Endothelial cell of umbilical vein (primary cell): ENCODE data around the gene RNLS. TPM values are rescaled to one million over a fixed set of nuclear protein-coding genes. Genes with fewer than 3 reads are reported as not detected.

Experiments
- BruUV-seq: library from RNA; stranded (reverse); fragments of 400-500 nt; replicated peaks from 2 replicates; lab custom pipeline; 2021; lab: Mats Ljungman, UMichigan
- CTCF ChIA-PET: fragments of 300-600, 350-600 bp; sonication (Branson Sonifier 250); formaldehyde crosslinking; loops from one replicate; lab custom pipeline; 2021; ENCODE audit warnings: antibody characterized with exemption, inconsistent platforms; lab: Charles Lee
- POLR2A ChIA-PET: fragments of 300-600, 350-600 bp; sonication (Branson Sonifier 250); formaldehyde crosslinking; loops from one replicate; lab custom pipeline; 2021; ENCODE audit warnings: antibody characterized with exemption, inconsistent platforms; lab: Charles Lee
- DNase-seq: peaks from one replicate; pipeline ENCODE4 v3.0.0-alpha.2; 2011; ENCODE audit warnings: low read depth, low spot score
- FAIRE-seq: peaks from 2 replicates; lab custom pipeline; 2011; peaks lifted over from hg19 to GRCh38; lab: Jason Lieb, UNC
- H2AFZ ChIP-seq: 2 replicates; pipeline ENCODE4 v1.6.0; 2012; ENCODE audit warnings: low read depth, low read length, control low read depth, inconsistent platforms
- H3K27ac ChIP-seq: 2 replicates; pipeline ENCODE4 v1.5.1; 2011; ENCODE audit warnings: low read depth, mild to moderate bottlenecking, control low read depth, low read length, moderate library complexity; ENCODE audit not compliant: insufficient read depth
- H3K27me3 ChIP-seq, 2 experiments: 2 replicates each; pipeline versions ENCODE4 v1.6.0 to v1.6.1; 2011; ENCODE audit warnings: low read length in 2 of 2, mixed read lengths in 1 of 2; ENCODE audit not compliant: control insufficient read depth in 2 of 2, insufficient read depth in 2 of 2
- H3K36me3 ChIP-seq, 2 experiments: 2 replicates in 1 of 2; 3 replicates in 1 of 2; pipeline ENCODE4 v1.5.1; 2011; ENCODE audit warnings: low read length in 2 of 2, mild to moderate bottlenecking in 1 of 2, moderate library complexity in 1 of 2; ENCODE audit not compliant: control insufficient read depth in 2 of 2, insufficient read depth in 2 of 2; ENCODE audit errors: extremely low read depth in 1 of 2
- H3K4me1 ChIP-seq: 3 replicates; pipeline ENCODE4 v1.5.1; 2011; ENCODE audit warnings: mild to moderate bottlenecking, low read length; ENCODE audit not compliant: control insufficient read depth, insufficient read depth; ENCODE audit errors: extremely low read depth
- H3K4me2 ChIP-seq: 2 replicates; pipeline ENCODE4 v1.6.1; 2011; ENCODE audit warnings: low read length, control low read depth, mixed read lengths; ENCODE audit not compliant: insufficient read depth
- H3K4me3 ChIP-seq, 3 experiments: fragments of 200-600 bp in 1 of 3; sonication (generic), shearing (Covaris generic) in 1 of 3; replicated peaks in 1 of 3; 2 replicates each; pipeline ENCODE4 v1.5.1; 2011 to 2016; ENCODE audit warnings: control low read depth in 3 of 3, low read length in 3 of 3, mild to moderate bottlenecking in 2 of 3, inconsistent platforms in 1 of 3, low read depth in 1 of 3, moderate library complexity in 1 of 3; ENCODE audit not compliant: insufficient read depth in 1 of 3
- H3K79me2 ChIP-seq: 2 replicates; pipeline ENCODE4 v1.6.0; 2012; ENCODE audit warnings: low read length, inconsistent platforms; ENCODE audit not compliant: control insufficient read depth, insufficient read depth
- H3K9ac ChIP-seq: replicated peaks from 2 replicates; pipeline ENCODE3; 2011; ENCODE audit warnings: low read length, control low read depth; ENCODE audit not compliant: insufficient read depth; ENCODE audit errors: extremely low read depth
- H3K9me1 ChIP-seq: replicated peaks from 3 replicates; pipeline ENCODE4 v1.6.0; 2011; ENCODE audit warnings: mild to moderate bottlenecking, low read length; ENCODE audit not compliant: control insufficient read depth, insufficient read depth; ENCODE audit errors: extremely low read depth
- H3K9me3 ChIP-seq: replicated peaks from 2 replicates; pipeline ENCODE4 v1.5.1; 2012; ENCODE audit warnings: low read length, inconsistent platforms; ENCODE audit not compliant: control insufficient read depth, insufficient read depth
- H4K20me1 ChIP-seq: replicated peaks from 2 replicates; pipeline ENCODE3; 2011; ENCODE audit warnings: mild to moderate bottlenecking, low read length; ENCODE audit not compliant: control insufficient read depth, insufficient read depth; ENCODE audit errors: extremely low read depth
- EZH2 ChIP-seq: IDR thresholded peaks from 2 replicates; pipeline ENCODE4 v1.6.1; 2012; ENCODE audit warnings: borderline replicate concordance, low read depth, mild to moderate bottlenecking, moderate library complexity, low read length, inconsistent platforms; ENCODE audit not compliant: severe bottlenecking
- FOS ChIP-seq: IDR thresholded peaks from 2 replicates; pipeline ENCODE4 v1.6.1; 2011; ENCODE audit warnings: mild to moderate bottlenecking, low read length, moderate library complexity, borderline replicate concordance; ENCODE audit not compliant: insufficient read depth
- GATA2 ChIP-seq: IDR thresholded peaks from 2 replicates; pipeline ENCODE4 v1.7.0; 2011; ENCODE audit warnings: low read depth, mild to moderate bottlenecking, moderate library complexity, mixed read lengths, low read length; ENCODE audit not compliant: insufficient read length, insufficient read depth
- JUN ChIP-seq: IDR thresholded peaks from 2 replicates; pipeline ENCODE4 v1.6.1; 2011; ENCODE audit warnings: borderline replicate concordance, low read depth; ENCODE audit not compliant: insufficient read length, insufficient read depth
- MYC ChIP-seq: IDR thresholded peaks from one replicate; pipeline ENCODE4 v1.6.1; 2011; ENCODE audit warnings: mild to moderate bottlenecking, low read depth, low read length
- POLR2A ChIP-seq: IDR thresholded peaks from 2 replicates; pipeline ENCODE4 v1.6.1; 2012; ENCODE audit warnings: low read depth, mild to moderate bottlenecking, control low read depth, low read length
- POLR2AphosphoS5 ChIP-seq: IDR thresholded peaks from 2 replicates; pipeline ENCODE4 v1.6.1; 2012; ENCODE audit warnings: low read depth, mild to moderate bottlenecking, control low read depth, low read length, moderate library complexity; ENCODE audit not compliant: insufficient read depth
- dilution Hi-C: fragments of 300-500 bp; cut with MboI; formaldehyde crosslinking; loops from one replicate; pipeline ENCODE4 v1.15.0; 2019; ENCODE audit warnings: low sequenced_read_pairs; ENCODE audit not compliant: extremely low pct_ligation_motif_present
- intact Hi-C: fragments of 100-400 bp; cut with micrococcal nuclease; formaldehyde crosslinking; loops from one replicate; pipeline ENCODE4 v1.10.0; 2022
- polyA plus RNA-seq, 4 experiments: library from polyadenylated mRNA; depleted of rRNA in 3 of 4; stranded (reverse) in 3 of 4; unstranded in 1 of 4; fragments of >200 nt; gene quantifications; 2 replicates each; pipeline versions ENCODE4 v1.2.1 to v1.2.3, GENCODE V29; 2011 to 2012; ENCODE audit warnings: missing spikeins in 1 of 4
- total RNA-seq: library from RNA; stranded (reverse); gene quantifications from 2 replicates; pipeline ENCODE4 v1.2.3, GENCODE V29; 2021
- TF ChIP-seq, protein P1 (sequence below): IDR thresholded peaks from 2 replicates; pipeline ENCODE4 v1.6.1; 2011; ENCODE audit not compliant: insufficient read depth, insufficient read length
- TF ChIP-seq, protein P2 (sequence below), 2 donors: IDR thresholded peaks; 1 replicate in 1 of 2; 2 replicates in 1 of 2; pipeline ENCODE4 v1.5.1; 2011; ENCODE audit warnings: low read length in 2 of 2, mild to moderate bottlenecking in 2 of 2, moderate library complexity in 2 of 2, control low read depth in 1 of 2, inconsistent platforms in 1 of 2, low read depth in 1 of 2; ENCODE audit not compliant: insufficient read depth in 1 of 2; ENCODE audit errors: extremely low read depth in 1 of 2

RNLS gene
- total and polyA plus RNA-seq, 2 donors (not counting 3 experiments of a cell fraction or from before 2014, with no cell fraction given), result 2.5 to 4.6 TPM

DNA sequence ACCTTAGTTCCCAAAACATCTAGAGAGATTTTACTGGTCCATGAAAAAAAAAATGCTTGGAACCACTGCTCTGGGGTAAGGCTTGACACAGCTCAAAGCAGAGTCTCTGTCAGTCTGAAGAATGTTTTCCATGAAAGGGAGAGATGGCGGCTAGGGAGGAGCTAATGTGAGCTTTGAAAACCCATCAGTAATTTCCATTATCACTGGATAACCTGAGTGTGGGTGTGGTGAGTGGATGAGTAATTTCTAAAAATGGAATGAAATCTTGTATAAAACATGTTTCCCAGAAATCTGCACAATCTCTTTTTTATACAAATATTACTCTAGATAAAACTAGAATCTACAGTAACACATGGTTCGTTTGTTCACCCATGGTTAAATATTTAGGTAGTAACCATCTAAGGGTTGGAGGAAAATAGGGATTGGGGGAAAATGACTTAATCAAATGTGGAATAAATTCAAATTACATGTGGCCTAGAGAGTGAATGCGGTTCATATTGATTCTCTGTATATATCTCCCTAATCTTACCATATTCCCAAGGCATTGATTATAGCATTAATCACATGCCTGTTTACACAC, 289.4 kb downstream of the RNLS start:
- no peaks in the 10 kb centered on the region for H3K27me3 ChIP-seq
- H3K9me1 ChIP-seq, result no peaks in the 10 kb centered on the region
- no peak overlapping the region for H3K9ac ChIP-seq
- FAIRE-seq (no peak), DNase-seq (no peak)
- CTCF ChIA-PET, result interaction anchor here (0.9 to 1.7 kb wide), 4 partner anchors 10 to 271 kb away, joined by 3 to 10 read pairs (median 6); no protein-coding TSS in a partner anchor
- intact Hi-C loops, result no loop called here
- H3K4me1 ChIP-seq, result peaks cover 4% of the 10 kb centered on the region
- no peaks in the 10 kb centered on the region for H3K79me2 ChIP-seq
- no peak overlapping the region for H2AFZ ChIP-seq
- no peaks in the 10 kb centered on the region for H3K9me3 ChIP-seq
- dilution Hi-C loops, result no loop called here
- no peak overlapping the region for H3K4me3 ChIP-seq
- BruUV-seq, result no TSS peak
- no peak overlapping the region for H3K27ac ChIP-seq
- TF ChIP-seq, protein P1, sequence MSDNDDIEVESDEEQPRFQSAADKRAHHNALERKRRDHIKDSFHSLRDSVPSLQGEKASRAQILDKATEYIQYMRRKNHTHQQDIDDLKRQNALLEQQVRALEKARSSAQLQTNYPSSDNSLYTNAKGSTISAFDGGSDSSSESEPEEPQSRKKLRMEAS, result no peak
- TF ChIP-seq, protein P2, sequence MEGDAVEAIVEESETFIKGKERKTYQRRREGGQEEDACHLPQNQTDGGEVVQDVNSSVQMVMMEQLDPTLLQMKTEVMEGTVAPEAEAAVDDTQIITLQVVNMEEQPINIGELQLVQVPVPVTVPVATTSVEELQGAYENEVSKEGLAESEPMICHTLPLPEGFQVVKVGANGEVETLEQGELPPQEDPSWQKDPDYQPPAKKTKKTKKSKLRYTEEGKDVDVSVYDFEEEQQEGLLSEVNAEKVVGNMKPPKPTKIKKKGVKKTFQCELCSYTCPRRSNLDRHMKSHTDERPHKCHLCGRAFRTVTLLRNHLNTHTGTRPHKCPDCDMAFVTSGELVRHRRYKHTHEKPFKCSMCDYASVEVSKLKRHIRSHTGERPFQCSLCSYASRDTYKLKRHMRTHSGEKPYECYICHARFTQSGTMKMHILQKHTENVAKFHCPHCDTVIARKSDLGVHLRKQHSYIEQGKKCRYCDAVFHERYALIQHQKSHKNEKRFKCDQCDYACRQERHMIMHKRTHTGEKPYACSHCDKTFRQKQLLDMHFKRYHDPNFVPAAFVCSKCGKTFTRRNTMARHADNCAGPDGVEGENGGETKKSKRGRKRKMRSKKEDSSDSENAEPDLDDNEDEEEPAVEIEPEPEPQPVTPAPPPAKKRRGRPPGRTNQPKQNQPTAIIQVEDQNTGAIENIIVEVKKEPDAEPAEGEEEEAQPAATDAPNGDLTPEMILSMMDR (IDR thresholded peaks at IDR 0.05; ENCODE audit: extremely low read depth in 1 of 2, insufficient read depth in 1 of 2, low read depth in 1 of 2, low read length in 2 of 2), result no peak
- TF ChIP-seq EZH2, result no peak
- TF ChIP-seq FOS, result no peak
- no peak for TF ChIP-seq POLR2A
- TF ChIP-seq MYC, result no peak
- TF ChIP-seq JUN, result no peak
- no peak for TF ChIP-seq POLR2AphosphoS5
- TF ChIP-seq GATA2, result no peak
- POLR2A ChIA-PET, result no interaction called here
- H4K20me1 ChIP-seq, result no peaks in the 10 kb centered on the region
- no peak overlapping the region for H3K4me2 ChIP-seq
- H3K36me3 ChIP-seq, result no peaks in the 10 kb centered on the region
